B cell (primary cell): Measurements from ENCODE around the gene IAH1. TPM values are rescaled to one million over a fixed set of nuclear protein-coding genes. Genes with fewer than 3 reads are reported as not detected.
A peak's percentile ranks its signal among the peaks of the same experiment; 100 is the strongest.

Experiments
- ATAC-seq: fragments of 200-7000 bp; cut with Tn5 transposase; one replicate; pipeline ENCODE4 v1.10.0; 2021; ENCODE audit warnings: low read depth, mild to moderate bottlenecking, moderate number of reproducible peaks, moderate library complexity
- CTCF ChIA-PET: fragments of 350-600 bp; sonication (Branson Sonifier 250); formaldehyde crosslinking; loops from one replicate; lab custom pipeline; 2021; ENCODE audit warnings: antibody characterized with exemption, inconsistent platforms; lab: Charles Lee
- POLR2A ChIA-PET: fragments of 350-600 bp; sonication (Branson Sonifier 250); formaldehyde crosslinking; loops from one replicate; lab custom pipeline; 2021; ENCODE audit warnings: antibody characterized with exemption; lab: Charles Lee
- DNase-seq: peaks from one replicate; pipeline ENCODE4 v3.0.0; 2013
- H2AFZ ChIP-seq: 2 replicates; pipeline ENCODE4 v1.6.1; 2012; ENCODE audit warnings: mild to moderate bottlenecking, low read depth, low read length; ENCODE audit not compliant: insufficient read depth, poor library complexity, severe bottlenecking
- H3K27ac ChIP-seq, 2 donors: 1 replicate in 1 of 2; 2 replicates in 1 of 2; pipeline ENCODE4 v1.5.1; 2012 to 2013; ENCODE audit warnings: low read length in 2 of 2, mild to moderate bottlenecking in 2 of 2, moderate library complexity in 1 of 2
- H3K27me3 ChIP-seq, 4 experiments: fragments of 200-600 bp in 1 of 4; sonication (generic) in 1 of 4; replicated peaks in 1 of 4; 1 replicate in 2 of 4; 2 replicates in 2 of 4; pipeline versions ENCODE4 v1.6.1 to v1.7.0; 2013 to 2016; ENCODE audit warnings: low read length in 3 of 4, mild to moderate bottlenecking in 2 of 4, mixed read lengths in 1 of 4, moderate library complexity in 1 of 4; ENCODE audit not compliant: insufficient read depth in 4 of 4, control insufficient read depth in 3 of 4; ENCODE audit errors: control extremely low read depth in 1 of 4
- H3K36me3 ChIP-seq, 2 experiments: replicated peaks in 1 of 2; 1 replicate in 1 of 2; 2 replicates in 1 of 2; pipeline versions ENCODE4 v1.6.1 to v1.7.1; 2013; ENCODE audit warnings: low read length in 1 of 2; ENCODE audit not compliant: insufficient read depth in 2 of 2, control insufficient read depth in 1 of 2; ENCODE audit errors: control extremely low read depth in 1 of 2, extremely low read depth in 1 of 2
- H3K4me1 ChIP-seq, 2 donors: fragments of 200-600 bp in 1 of 2; sonication (generic) in 1 of 2; 1 replicate in 1 of 2; 2 replicates in 1 of 2; pipeline versions ENCODE4 v1.5.1 to v1.6.1; 2013 to 2017; ENCODE audit warnings: low read length in 2 of 2; ENCODE audit not compliant: control insufficient read depth in 2 of 2, insufficient read depth in 2 of 2
- H3K4me2 ChIP-seq: replicated peaks from 2 replicates; pipeline ENCODE3; 2012; ENCODE audit warnings: mild to moderate bottlenecking, low read depth, low read length; ENCODE audit not compliant: poor library complexity, severe bottlenecking
- H3K4me3 ChIP-seq, 5 experiments: fragments of 200-600 bp in 1 of 5; sonication (generic) in 1 of 5; 1 replicate in 3 of 5; 2 replicates in 2 of 5; pipeline versions ENCODE4 v1.5.1 to v1.7.0; 2011 to 2016; ENCODE audit warnings: low read length in 4 of 5, mild to moderate bottlenecking in 4 of 5, low read depth in 2 of 5, control low read depth in 1 of 5, moderate library complexity in 1 of 5; ENCODE audit not compliant: insufficient read depth in 1 of 5; ENCODE audit errors: control extremely low read depth in 1 of 5, extremely low read depth in 1 of 5
- H3K79me2 ChIP-seq: fragments of 200-600 bp; sonication (generic); one replicate; pipeline ENCODE4 v1.6.0; 2016; ENCODE audit warnings: low read length; ENCODE audit not compliant: control insufficient read depth, insufficient read depth
- H3K9ac ChIP-seq: fragments of 200-600 bp; sonication (generic); 2 replicates; pipeline ENCODE4 v1.6.1; 2017; ENCODE audit warnings: mild to moderate bottlenecking, low read length, moderate library complexity
- H3K9me3 ChIP-seq, 3 donors: one replicate each; pipeline versions ENCODE4 v1.6.1 to v1.7.1; 2013; ENCODE audit warnings: low read length in 2 of 3; ENCODE audit not compliant: control insufficient read depth in 2 of 3, insufficient read depth in 1 of 3; ENCODE audit errors: control extremely low read depth in 1 of 3
- H4K20me1 ChIP-seq: 2 replicates; pipeline ENCODE4 v1.6.0; 2012; ENCODE audit warnings: mild to moderate bottlenecking, low read length; ENCODE audit not compliant: insufficient read depth, control insufficient read depth, poor library complexity, severe bottlenecking
- H3K27ac Mint-ChIP-seq: one replicate; pipeline ENCODE4 v1.8.0; 2021; ENCODE audit warnings: mixed read lengths
- H3K27me3 Mint-ChIP-seq: one replicate; pipeline ENCODE4 v1.8.0; 2021; ENCODE audit warnings: mixed read lengths
- H3K4me1 Mint-ChIP-seq: one replicate; pipeline ENCODE4 v1.8.0; 2021; ENCODE audit warnings: mixed read lengths
- H3K4me3 Mint-ChIP-seq: one replicate; pipeline ENCODE4 v1.8.0; 2021; ENCODE audit warnings: mixed read lengths
- H3K9me3 Mint-ChIP-seq: one replicate; pipeline ENCODE4 v1.8.0; 2022; ENCODE audit warnings: mixed read lengths; ENCODE audit not compliant: insufficient read depth
- EZH2 ChIP-seq: IDR thresholded peaks from 2 replicates; pipeline ENCODE4 v1.6.1; 2012; ENCODE audit warnings: borderline replicate concordance, low read depth, mild to moderate bottlenecking, moderate library complexity, low read length; ENCODE audit not compliant: insufficient read depth, poor library complexity, severe bottlenecking
- WGBS: methylation state at CpG from one replicate; pipeline ENCODE4 v1.1.5; 2013; ENCODE audit warnings: missing lambda C conversion rate; ENCODE audit not compliant: insufficient coverage; 5-methylcytosine and 5-hydroxymethylcytosine counted together
- intact Hi-C: fragments of 100-400 bp; cut with micrococcal nuclease; formaldehyde crosslinking; loops from one replicate; pipeline ENCODE4 v1.10.0; 2022
- polyA minus RNA-seq: library from RNA; depleted of rRNA, polyadenylated mRNA; stranded (reverse); fragments of >200 nt; gene quantifications from 2 replicates; pipeline ENCODE4 v1.2.3, GENCODE V29; 2012
- polyA plus RNA-seq: library from polyadenylated mRNA; depleted of rRNA; stranded (reverse); fragments of >200 nt; gene quantifications from 2 replicates; pipeline ENCODE4 v1.2.3, GENCODE V29; 2012
- total RNA-seq, 2 donors: library from RNA; stranded (reverse); fragments of 120-200 nt in 1 of 2; gene quantifications; 1 replicate in 1 of 2; 2 replicates in 1 of 2; pipeline versions ENCODE4 v1.2.3 to v1.2.4, GENCODE V29; 2013 to 2022
- TF ChIP-seq, protein P1 (sequence below): fragments of 200-600 bp; IDR thresholded peaks from one replicate; pipeline ENCODE4 v1.8.0; 2022; ENCODE audit warnings: antibody characterized with exemption, mild to moderate bottlenecking

The IAH1 gene, protein sequence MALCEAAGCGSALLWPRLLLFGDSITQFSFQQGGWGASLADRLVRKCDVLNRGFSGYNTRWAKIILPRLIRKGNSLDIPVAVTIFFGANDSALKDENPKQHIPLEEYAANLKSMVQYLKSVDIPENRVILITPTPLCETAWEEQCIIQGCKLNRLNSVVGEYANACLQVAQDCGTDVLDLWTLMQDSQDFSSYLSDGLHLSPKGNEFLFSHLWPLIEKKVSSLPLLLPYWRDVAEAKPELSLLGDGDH
- total RNA-seq (47.1 and 54.8 TPM in 2 replicates), polyA plus RNA-seq (25.1 and 33.3 TPM in 2 replicates), polyA minus RNA-seq (24.3 and 26.5 TPM in 2 replicates)
- total RNA-seq (2013), result 55.2 TPM

DNA sequence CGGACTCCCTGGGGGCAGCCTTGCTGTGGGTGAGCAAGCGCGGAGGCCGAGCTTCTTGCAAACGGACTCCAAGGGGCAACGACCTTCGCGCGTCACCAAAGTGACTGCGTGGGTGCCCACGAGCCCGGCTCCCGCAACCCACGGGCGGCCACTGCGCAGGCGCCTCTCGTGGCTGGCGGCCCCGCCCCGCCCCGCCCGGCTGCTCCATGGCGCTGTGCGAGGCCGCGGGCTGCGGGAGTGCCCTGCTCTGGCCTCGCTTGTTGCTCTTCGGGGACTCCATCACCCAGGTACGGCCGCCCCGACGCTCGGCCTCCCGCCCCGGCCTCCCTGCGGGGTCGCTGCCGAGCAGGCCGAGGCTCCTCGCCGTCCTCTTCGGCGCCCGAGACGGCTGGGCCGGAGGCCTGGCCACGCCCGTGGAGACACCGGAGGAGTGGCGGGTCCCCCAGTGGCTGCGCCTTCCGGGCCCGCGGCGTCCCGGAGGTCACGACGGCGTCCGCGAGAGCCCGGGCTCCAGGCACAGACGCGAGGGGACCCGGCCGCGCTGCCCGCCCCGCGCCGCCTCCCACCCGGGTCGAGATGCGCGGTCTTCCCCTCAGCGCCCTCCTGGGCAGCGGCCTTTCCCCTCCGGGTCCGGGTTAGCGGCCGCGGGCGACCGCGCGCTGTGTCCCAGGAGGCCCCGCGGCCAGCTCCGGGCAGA is at the start of gene IAH1:
IAH1 (plus strand) TSS at position 191 of the 697 bp plus-strand sequence; CDS start at position 207, 16 bp downstream.
- H3K27me3 Mint-ChIP-seq, result no peaks in the 10 kb centered on the region
- peaks cover 38% of the 10 kb centered on the region for H3K79me2 ChIP-seq
- no peaks in the 10 kb centered on the region for H3K9me3 Mint-ChIP-seq
- peak within 1 kb of the TSS; percentile 84 for H3K4me2 ChIP-seq
- ATAC-seq (peak; percentile 82), DNase-seq (peak; percentile 89)
- H3K27me3 ChIP-seq, result no peaks in the 10 kb centered on the region
- WGBS, result under 1% methylated on average over 87 of the region's 91 CpGs
- H3K4me3 Mint-ChIP-seq, result peak within 1 kb of the TSS; percentile 84
- TF ChIP-seq EZH2, result no peak
- TF ChIP-seq, protein P1, sequence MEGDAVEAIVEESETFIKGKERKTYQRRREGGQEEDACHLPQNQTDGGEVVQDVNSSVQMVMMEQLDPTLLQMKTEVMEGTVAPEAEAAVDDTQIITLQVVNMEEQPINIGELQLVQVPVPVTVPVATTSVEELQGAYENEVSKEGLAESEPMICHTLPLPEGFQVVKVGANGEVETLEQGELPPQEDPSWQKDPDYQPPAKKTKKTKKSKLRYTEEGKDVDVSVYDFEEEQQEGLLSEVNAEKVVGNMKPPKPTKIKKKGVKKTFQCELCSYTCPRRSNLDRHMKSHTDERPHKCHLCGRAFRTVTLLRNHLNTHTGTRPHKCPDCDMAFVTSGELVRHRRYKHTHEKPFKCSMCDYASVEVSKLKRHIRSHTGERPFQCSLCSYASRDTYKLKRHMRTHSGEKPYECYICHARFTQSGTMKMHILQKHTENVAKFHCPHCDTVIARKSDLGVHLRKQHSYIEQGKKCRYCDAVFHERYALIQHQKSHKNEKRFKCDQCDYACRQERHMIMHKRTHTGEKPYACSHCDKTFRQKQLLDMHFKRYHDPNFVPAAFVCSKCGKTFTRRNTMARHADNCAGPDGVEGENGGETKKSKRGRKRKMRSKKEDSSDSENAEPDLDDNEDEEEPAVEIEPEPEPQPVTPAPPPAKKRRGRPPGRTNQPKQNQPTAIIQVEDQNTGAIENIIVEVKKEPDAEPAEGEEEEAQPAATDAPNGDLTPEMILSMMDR, result no peak
- intact Hi-C loops, result loop anchor here (1.0 to 5.0 kb wide), 4 partner anchors 51 to 568 kb away; partner anchors contain the start of genes ADAM17, CPSF3, ITGB1BP1 and KLF11
- ChIA-PET CTCF (interaction anchor here (1.0 to 2.1 kb wide), 3 partner anchors 81 to 324 kb away, joined by 3 to 8 read pairs (median 3); partner anchors contain the start of gene ADAM17), POLR2A (interaction anchor here (0.5 to 1.4 kb wide), 5 partner anchors 76 to 156 kb away, joined by 3 to 8 read pairs (median 5); partner anchors contain the start of genes ADAM17 and YWHAQ)
- H3K36me3 ChIP-seq, result peaks cover 0 to 20% of the 10 kb centered on the region in 2 experiments
- H3K27ac Mint-ChIP-seq, result peak within 1 kb of the TSS; percentile 88
- peak within 1 kb of the TSS; percentile 61 to 85 (median 68) for H3K4me3 ChIP-seq
- peak within 1 kb of the TSS; percentile 62 to 66 for H3K27ac ChIP-seq
- peaks cover 15% of the 10 kb centered on the region for H4K20me1 ChIP-seq
- peaks cover 21 to 29% of the 10 kb centered on the region in 2 donors for H3K4me1 ChIP-seq
- peak within 1 kb of the TSS; percentile 92 for H2AFZ ChIP-seq
- H3K4me1 Mint-ChIP-seq, result peaks cover 40% of the 10 kb centered on the region
- peaks cover 0 to 4% (median 0%) of the 10 kb centered on the region in 3 donors for H3K9me3 ChIP-seq
- H3K9ac ChIP-seq, result peak within 1 kb of the TSS; percentile 75
